Muscle of leg (tissue), 11 donors: ENCODE results near the gene MED14. TPM values are rescaled to one million over a fixed set of nuclear protein-coding genes. Genes with fewer than 3 reads are reported as not detected.

Experiments
- DNase-seq: peaks from one replicate; pipeline ENCODE4 v3.0.0; 2013
- H3K27ac ChIP-seq: one replicate; pipeline ENCODE4 v1.5.1; 2013; ENCODE audit warnings: mild to moderate bottlenecking, low read length, control low read depth
- H3K27me3 ChIP-seq: one replicate; pipeline ENCODE4 v1.6.1; 2013; ENCODE audit warnings: low read length; ENCODE audit not compliant: control insufficient read depth, insufficient read depth
- H3K36me3 ChIP-seq: one replicate; pipeline ENCODE4 v1.6.1; 2013; ENCODE audit warnings: low read length; ENCODE audit not compliant: control insufficient read depth, insufficient read depth
- H3K4me1 ChIP-seq: one replicate; pipeline ENCODE4 v1.6.1; 2013; ENCODE audit warnings: low read length; ENCODE audit not compliant: control insufficient read depth, insufficient read depth
- H3K4me3 ChIP-seq: one replicate; pipeline ENCODE4 v1.5.1; 2013; ENCODE audit warnings: low read length, control low read depth
- H3K9me3 ChIP-seq: replicated peaks from 2 replicates; pipeline ENCODE4 v1.6.1; 2013; ENCODE audit warnings: low read depth, low read length; ENCODE audit not compliant: control insufficient read depth
- WGBS: methylation state at CpG from one replicate; pipeline ENCODE4 v1.1.5; 2013; ENCODE audit warnings: missing lambda C conversion rate; ENCODE audit not compliant: insufficient coverage; 5-methylcytosine and 5-hydroxymethylcytosine counted together
- polyA plus RNA-seq, 8 donors: library from polyadenylated mRNA; unstranded; fragments of 120-200 nt; gene quantifications; one replicate each; pipeline versions ENCODE4 v1.2.1 to v1.2.3, GENCODE V29; 2013; ENCODE audit warnings: inconsistent platforms in 1 of 8, low replicate concordance in 1 of 8; ENCODE audit not compliant: insufficient read length in 8 of 8, insufficient read depth in 1 of 8
- total RNA-seq: library from RNA; stranded (reverse); fragments of 120-200 nt; gene quantifications from one replicate; pipeline ENCODE4 v1.2.4, GENCODE V29; 2013

MED14 gene
- total and polyA plus RNA-seq, 9 donors = 18.8 to 37.8 (median 34.3) TPM

- DNase-seq = no peak
- H3K27me3 ChIP-seq = peaks cover 12% of the 10 kb centered on the region
Observed at GRCh38 chrX:40761762-40762161, 26.4 kb upstream of the MED14 start.

GRCh38 chrX:40759374-40759773 is 24.0 kb upstream of the MED14 start:
- H3K4me1 ChIP-seq = peaks cover 14% of the 10 kb centered on the region
- H3K27ac ChIP-seq = no peak overlapping the region
- H3K36me3 ChIP-seq = no peaks in the 10 kb centered on the region
- WGBS = no CpG with 5 or more reads among the region's 1 CpG
- H3K27me3 ChIP-seq = peaks cover 21% of the 10 kb centered on the region
- no peaks in the 10 kb centered on the region for H3K9me3 ChIP-seq
- no peak for DNase-seq
- no peak overlapping the region for H3K4me3 ChIP-seq

More at GRCh38 chrX:40761762-40762161, 26.4 kb upstream of the MED14 start:
- no CpG with 5 or more reads among the region's 1 CpG for WGBS
- Histone ChIP-seq H3K27ac (no peak overlapping the region), H3K4me3 (no peak overlapping the region), H3K9me3 (no peaks in the 10 kb centered on the region), H3K36me3 (no peaks in the 10 kb centered on the region), H3K4me1 (no peaks in the 10 kb centered on the region)

GRCh38 chrX:40757058-40757457 is 21.7 kb upstream of the MED14 start:
- Histone ChIP-seq H3K4me1 (peaks cover 14% of the 10 kb centered on the region), H3K27ac (no peak overlapping the region), H3K27me3 (peaks cover 21% of the 10 kb centered on the region), H3K4me3 (no peak overlapping the region), H3K36me3 (no peaks in the 10 kb centered on the region), H3K9me3 (peaks cover 3% of the 10 kb centered on the region)
- WGBS = no CpG with 5 or more reads among the region's 1 CpG
- no peak for DNase-seq

- Histone ChIP-seq H3K27ac (peak overlapping the region; percentile 75), H3K4me3 (no peak overlapping the region), H3K36me3 (no peaks in the 10 kb centered on the region), H3K9me3 (peaks cover 4% of the 10 kb centered on the region), H3K4me1 (peaks cover 14% of the 10 kb centered on the region), H3K27me3 (peaks cover 19% of the 10 kb centered on the region)
- peak; percentile 70 for DNase-seq
- WGBS = 26% methylated on average over 7 of the region's 7 CpGs
Observed at GRCh38 chrX:40755291-40756249, 20.2 kb upstream of the MED14 start.

- peak; percentile 22 for DNase-seq
- Histone ChIP-seq H3K27ac (no peak overlapping the region), H3K4me3 (no peak overlapping the region), H3K36me3 (no peaks in the 10 kb centered on the region), H3K27me3 (peaks cover 15% of the 10 kb centered on the region), H3K9me3 (peaks cover 4% of the 10 kb centered on the region), H3K4me1 (peaks cover 2% of the 10 kb centered on the region)
- 5% methylated on average over 3 of the region's 4 CpGs for WGBS
Observed at GRCh38 chrX:40749681-40750494, 14.5 kb upstream of the MED14 start.

- peaks cover 4% of the 10 kb centered on the region for H3K9me3 ChIP-seq
- H3K4me1 ChIP-seq = no peaks in the 10 kb centered on the region
- no peaks in the 10 kb centered on the region for H3K36me3 ChIP-seq
- peak; percentile 27 for DNase-seq
- no peak overlapping the region for H3K4me3 ChIP-seq
- 67% methylated on average over 1 of the region's 1 CpG for WGBS
- no peak overlapping the region for H3K27ac ChIP-seq
- peaks cover 18% of the 10 kb centered on the region for H3K27me3 ChIP-seq
Observed at GRCh38 chrX:40748977-40749376, 13.6 kb upstream of the MED14 start.

- WGBS = 76% methylated on average over 5 of the region's 6 CpGs
- Histone ChIP-seq H3K9me3 (no peaks in the 10 kb centered on the region), H3K27ac (no peak overlapping the region), H3K36me3 (no peaks in the 10 kb centered on the region), H3K4me1 (no peaks in the 10 kb centered on the region), H3K4me3 (no peak overlapping the region), H3K27me3 (peaks cover 30% of the 10 kb centered on the region)
- DNase-seq = peak; percentile 20
Observed at GRCh38 chrX:40746521-40746920, 11.2 kb upstream of the MED14 start.

GRCh38 chrX:40736170-40736505 is 796 bp upstream of the MED14 start:
- H3K4me1 ChIP-seq = no peaks in the 10 kb centered on the region
- no peaks in the 10 kb centered on the region for H3K36me3 ChIP-seq
- H3K4me3 ChIP-seq = peak overlapping the region; percentile 69
- peaks cover 23% of the 10 kb centered on the region for H3K27me3 ChIP-seq
- DNase-seq = no peak
- no peaks in the 10 kb centered on the region for H3K9me3 ChIP-seq
- 8% methylated on average over 4 of the region's 17 CpGs for WGBS
- H3K27ac ChIP-seq = peak overlapping the region; percentile 99

- peak; percentile 56 for DNase-seq
- 1% methylated on average over 14 of the region's 20 CpGs for WGBS
- Histone ChIP-seq H3K9me3 (no peaks in the 10 kb centered on the region), H3K4me1 (no peaks in the 10 kb centered on the region), H3K36me3 (no peaks in the 10 kb centered on the region), H3K27me3 (peaks cover 22% of the 10 kb centered on the region), H3K4me3 (peak overlapping the region; percentile 69), H3K27ac (peak overlapping the region; percentile 99)
Observed at GRCh38 chrX:40734971-40735324, 394 bp downstream of the MED14 start.

GRCh38 chrX:40733706-40734105 is 1.6 kb downstream of the MED14 start:
- Histone ChIP-seq H3K27ac (peak overlapping the region; percentile 29), H3K36me3 (no peaks in the 10 kb centered on the region), H3K4me1 (no peaks in the 10 kb centered on the region), H3K27me3 (peaks cover 22% of the 10 kb centered on the region), H3K4me3 (no peak overlapping the region), H3K9me3 (no peaks in the 10 kb centered on the region)
- WGBS = no CpG with 5 or more reads among the region's 2 CpGs
- DNase-seq = peak; percentile 71
